Activated T-cell treated with anti-CD3 and anti-CD28 coated beads, Interleukin-2, amount 50 U/mL, for 1 hour (primary cell): ENCODE measurements around the gene CHST10.
"Not testable (repeated sequence)": the region's sequence is repeated elsewhere in the genome, so short reads cannot be mapped to it uniquely, and the experiment has no call there.

Experiments used
- DNase-seq: peaks from one replicate; pipeline ENCODE4 v3.0.0-alpha.2; 2020

Gene CHST10

GRCh38 chr2:100416935-100417710 lies at the start of gene CHST10:
TSS of gene CHST10 (minus strand) at chr2:100417668. CDS start at chr2:100406675, 10,993 bp downstream.
- peak; percentile 62 for DNase-seq

GRCh38 chr2:100460904-100461530 lies 43.5 kb upstream of the CHST10 start:
- no peak for DNase-seq

- DNase-seq: not testable (repeated sequence)
Observed at GRCh38 chr2:100456357-100456756, 38.9 kb upstream of the CHST10 start.

GRCh38 chr2:100453853-100454252 lies 36.4 kb upstream of the CHST10 start:
- no peak for DNase-seq

- no peak for DNase-seq
Observed at GRCh38 chr2:100451734-100452133, 34.3 kb upstream of the CHST10 start.

- no peak for DNase-seq
Observed at GRCh38 chr2:100451092-100451491, 33.6 kb upstream of the CHST10 start.

GRCh38 chr2:100446696-100447095 lies 29.2 kb upstream of the CHST10 start:
- DNase-seq: no peak

GRCh38 chr2:100437751-100438150 lies 20.3 kb upstream of the CHST10 start:
- no peak for DNase-seq

- no peak for DNase-seq
Observed at GRCh38 chr2:100429726-100430125, 12.3 kb upstream of the CHST10 start.

GRCh38 chr2:100427627-100428258 lies 10.3 kb upstream of the CHST10 start:
- peak; percentile 66 for DNase-seq

GRCh38 chr2:100427111-100427510 lies 9.6 kb upstream of the CHST10 start:
- no peak for DNase-seq

GRCh38 chr2:100426384-100426720 lies 8.9 kb upstream of the CHST10 start:
- DNase-seq: no peak

- DNase-seq: no peak
Observed at GRCh38 chr2:100425573-100426383, 8.3 kb upstream of the CHST10 start.

- no peak for DNase-seq
Observed at GRCh38 chr2:100425107-100425506, 7.6 kb upstream of the CHST10 start.

GRCh38 chr2:100424277-100424875 lies 6.9 kb upstream of the CHST10 start:
- no peak for DNase-seq

- DNase-seq: no peak
Observed at GRCh38 chr2:100423631-100424030, 6.2 kb upstream of the CHST10 start.

GRCh38 chr2:100422320-100423055 lies 5.0 kb upstream of the CHST10 start:
- DNase-seq: no peak

GRCh38 chr2:100419915-100420314 lies 2.4 kb upstream of the CHST10 start:
- DNase-seq: no peak

- DNase-seq: no peak
Observed at GRCh38 chr2:100418406-100418962, 1.0 kb upstream of the CHST10 start.

GRCh38 chr2:100417711-100418124 lies 250 bp upstream of the CHST10 start:
- DNase-seq: no peak

- DNase-seq: no peak
Observed at GRCh38 chr2:100416397-100416934, 1.0 kb downstream of the CHST10 start.
